ENCODE results near the gene TMEM221. TPM values are rescaled to one million over a fixed set of nuclear protein-coding genes. Genes with fewer than 3 reads are reported as not detected.
A peak's percentile ranks its signal among the peaks of the same experiment; 100 is the strongest.

TMEM221 gene
- total RNA-seq, 1 donor from 2014 or later: not detected

DNA sequence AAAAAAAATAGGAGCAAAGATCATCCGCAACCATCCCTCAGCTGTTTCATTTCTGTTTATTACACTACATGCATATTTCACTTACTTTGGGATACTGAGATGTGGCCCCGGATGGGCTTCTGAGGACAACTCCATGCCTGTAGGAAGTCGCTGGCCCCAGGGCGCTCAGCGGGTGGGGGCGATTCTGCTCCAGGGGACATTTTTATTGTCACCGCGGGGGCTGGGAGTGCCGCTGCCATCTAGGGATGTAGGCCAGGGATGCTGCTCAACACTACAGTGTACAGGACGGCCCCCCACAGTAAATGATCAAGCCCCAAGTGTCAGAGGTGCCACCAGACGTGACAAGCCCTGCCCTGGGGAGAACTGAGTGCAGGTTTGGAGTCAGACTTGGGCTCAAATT is 36.7 kb downstream of the TMEM221 start:
- no peak overlapping the region for H3K4me3 ChIP-seq
- no peak overlapping the region for H3K27ac ChIP-seq
- no peak for TF ChIP-seq CTCF (IDR thresholded peaks at IDR 0.05)
- DNase-seq (ENCODE audit: low spot score in 2 of 2): no peak
- no peaks in the 10 kb centered on the region for H3K27me3 ChIP-seq
- no peaks in the 10 kb centered on the region for H3K36me3 ChIP-seq
- intact Hi-C loops (cut with DNase I): no loop called here
- no peaks in the 10 kb centered on the region for H3K9me3 ChIP-seq
- peaks cover under 1% of the 10 kb centered on the region in 2 donors for H3K4me1 ChIP-seq

- Histone ChIP-seq H3K4me3 (no peak overlapping the region), H3K4me1 (peaks cover 10 to 11% of the 10 kb centered on the region in 2 donors), H3K27ac (no peak overlapping the region), H3K9me3 (no peaks in the 10 kb centered on the region), H3K36me3 (no peaks in the 10 kb centered on the region), H3K27me3 (no peaks in the 10 kb centered on the region)
- intact Hi-C loops (cut with DNase I): no loop called here
- no peak for TF ChIP-seq CTCF (IDR thresholded peaks at IDR 0.05)
- no peak for DNase-seq (ENCODE audit: low spot score in 2 of 2)
These were observed 38.5 kb downstream of the TMEM221 start for GRCh38 chr19:17409990-17410389.

GRCh38 chr19:17406887-17407196 is 41.6 kb downstream of the TMEM221 start:
- Histone ChIP-seq H3K27ac (peak overlapping the region; percentile 70 to 77), H3K4me1 (peaks cover 10 to 11% of the 10 kb centered on the region in 2 donors), H3K4me3 (peak overlapping the region; percentile 51 to 67), H3K36me3 (no peaks in the 10 kb centered on the region), H3K27me3 (no peaks in the 10 kb centered on the region), H3K9me3 (no peaks in the 10 kb centered on the region)
- intact Hi-C loops (cut with DNase I): no loop called here
- TF ChIP-seq CTCF (IDR thresholded peaks at IDR 0.05): no peak
- DNase-seq (ENCODE audit: low spot score in 2 of 2): no peak

DNA sequence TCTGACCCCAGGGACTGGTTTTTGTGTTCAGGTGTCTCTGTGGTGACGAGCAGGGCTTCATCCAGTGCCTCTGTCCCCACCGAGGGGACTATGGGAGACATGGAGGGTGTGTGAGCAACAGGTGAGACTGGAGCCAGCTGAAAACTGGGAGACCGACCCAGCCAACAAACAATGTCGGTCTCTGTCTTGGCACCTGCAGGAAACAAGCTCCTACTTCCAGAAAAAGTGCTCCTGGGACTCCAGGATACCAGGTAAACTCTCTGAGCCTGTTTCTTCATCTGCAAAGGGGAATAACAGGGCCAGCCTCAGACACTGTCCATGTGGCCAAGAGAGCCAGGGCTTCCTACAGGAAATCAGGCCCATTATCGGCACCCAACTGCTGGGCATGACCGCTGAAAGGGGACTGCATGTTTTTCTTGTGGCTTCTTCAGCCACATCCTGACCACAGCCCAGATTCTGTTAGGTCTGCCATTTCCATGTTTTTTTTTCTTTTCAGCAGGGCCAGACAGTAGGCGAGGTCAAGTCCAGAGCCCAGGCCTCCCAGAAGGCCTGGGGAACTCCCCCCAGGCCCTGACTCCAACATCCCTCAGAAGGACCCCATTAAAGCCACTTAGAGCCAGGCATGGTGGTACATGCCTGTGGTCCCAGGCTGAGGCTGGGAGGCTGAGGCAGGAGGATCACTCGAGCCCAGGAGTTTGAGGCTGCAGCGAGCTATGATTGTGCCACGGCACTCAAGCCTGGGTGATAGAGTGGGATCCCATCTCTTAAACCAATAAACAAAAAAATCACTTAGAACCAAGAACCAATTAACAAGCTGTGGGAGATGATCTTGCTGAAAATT is 42.2 kb downstream of the TMEM221 start:
- DNase-seq (ENCODE audit: low spot score in 2 of 2): no peak
- intact Hi-C loops (cut with DNase I): no loop called here
- H3K27me3 ChIP-seq: no peaks in the 10 kb centered on the region
- peak overlapping the region; percentile 70 to 77 for H3K27ac ChIP-seq
- no peaks in the 10 kb centered on the region for H3K9me3 ChIP-seq
- TF ChIP-seq CTCF (IDR thresholded peaks at IDR 0.05): no peak
- H3K4me1 ChIP-seq: peaks cover 10 to 11% of the 10 kb centered on the region in 2 donors
- H3K36me3 ChIP-seq: peaks cover 0 to 4% of the 10 kb centered on the region in 2 donors
- peak overlapping the region; percentile 51 to 67 for H3K4me3 ChIP-seq

GRCh38 chr19:17405250-17406045 is 43.0 kb downstream of the TMEM221 start, which contains the start of gene BST2:
Gene BST2 (minus strand): TSS chr19:17405630. CDS start chr19:17405575, 55 bp downstream.
- peak within 1 kb of the TSS; percentile 70 to 77 for H3K27ac ChIP-seq
- TF ChIP-seq CTCF (IDR thresholded peaks at IDR 0.05): no peak

More at GRCh38 chr19:17405250-17406045, 43.0 kb downstream of the TMEM221 start, which contains the start of gene BST2:
- Histone ChIP-seq H3K4me3 (peak within 1 kb of the TSS; percentile 51 to 67), H3K9me3 (no peaks in the 10 kb centered on the region), H3K4me1 (peaks cover 10 to 11% of the 10 kb centered on the region in 2 donors), H3K27me3 (no peaks in the 10 kb centered on the region), H3K36me3 (peaks cover 0 to 4% of the 10 kb centered on the region in 2 donors)
- peak; percentile 33 to 76 for DNase-seq (ENCODE audit: low spot score in 2 of 2)
- intact Hi-C loops (cut with DNase I): no loop called here
